CD4-positive, alpha-beta T cell treated with Interleukin-4 for 4 hours (primary cell): Measurements from ENCODE around the gene FAM89B.
A peak's percentile ranks its signal among the peaks of the same experiment; 100 is the strongest.

Source experiments
- DNase-seq: peaks from one replicate; pipeline ENCODE4 v3.0.0-alpha.2; 2020

Gene FAM89B

DNA sequence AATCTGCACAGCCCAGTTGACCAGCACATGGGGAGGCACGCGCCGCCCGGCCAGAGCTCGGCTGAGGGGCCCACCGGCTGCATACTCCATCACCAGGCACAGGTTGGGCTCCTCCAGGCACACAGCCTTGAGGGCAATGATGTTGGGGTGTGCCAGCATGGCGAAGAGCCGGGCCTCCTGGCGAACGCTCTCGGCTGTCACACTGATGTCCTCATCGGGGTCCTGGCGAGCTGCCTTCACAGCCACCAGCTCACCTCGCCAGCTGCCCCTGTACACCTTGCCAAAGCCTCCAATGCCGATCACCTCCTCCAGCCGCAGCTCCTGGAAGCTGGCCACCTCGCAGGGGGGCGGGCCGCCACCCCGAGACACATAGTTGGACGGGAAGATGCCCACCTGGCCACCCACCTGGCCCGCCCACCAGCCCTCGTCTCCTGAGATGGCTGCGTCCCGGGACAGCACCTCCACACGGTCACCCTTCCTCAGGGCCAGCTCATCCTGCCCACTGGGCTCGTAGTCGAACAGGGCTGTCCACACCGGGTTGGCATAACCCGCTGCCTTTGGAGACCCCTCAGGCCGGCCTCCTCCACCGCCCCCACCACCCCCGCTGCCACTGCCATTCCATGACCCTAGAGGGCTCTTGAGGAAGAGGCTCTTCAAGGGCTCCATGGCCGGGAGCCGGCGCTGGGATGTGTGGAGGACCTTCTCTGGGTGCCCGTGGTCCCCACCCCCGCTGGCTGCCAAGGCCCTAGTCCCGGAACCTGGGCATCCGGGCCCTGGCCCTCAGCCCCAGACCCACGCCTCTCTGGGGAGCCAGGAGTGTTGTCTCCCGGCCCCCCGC, 41.0 kb downstream of the FAM89B start:
- no peak for DNase-seq

DNA sequence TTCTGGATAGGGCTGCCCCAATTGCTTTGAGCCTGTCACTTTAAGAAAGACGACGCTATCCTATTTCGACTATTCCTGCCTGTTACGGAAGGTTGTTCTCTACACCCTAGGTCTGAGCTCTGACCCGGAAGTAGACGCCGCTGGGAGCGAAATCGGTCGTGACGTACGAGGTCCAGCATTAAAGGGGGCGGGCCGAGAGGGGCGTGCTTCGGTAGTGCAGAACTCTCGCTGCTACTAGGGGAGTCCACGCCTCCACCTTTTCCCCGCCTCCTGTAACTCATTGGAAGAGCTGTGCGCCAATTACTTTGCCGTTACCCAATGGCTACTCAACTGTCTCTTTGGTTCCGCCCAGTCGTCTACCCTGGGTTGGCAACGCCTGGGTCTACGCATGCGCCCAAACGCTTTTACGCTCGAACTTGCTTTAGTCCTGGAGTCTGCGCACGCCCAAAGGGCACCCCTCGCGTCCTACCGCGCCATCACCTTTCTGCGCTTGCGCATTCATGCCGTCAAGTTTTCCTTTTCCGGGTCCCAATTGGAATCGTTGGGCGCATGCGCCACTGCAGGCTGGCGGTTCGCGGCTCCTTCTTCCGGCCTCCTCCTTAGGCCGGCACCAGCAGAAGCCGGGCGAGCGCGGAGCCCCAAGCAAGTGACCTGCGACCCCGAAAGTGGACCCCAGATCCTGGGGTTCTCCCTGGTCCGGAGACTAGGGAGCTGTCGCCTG, 43.1 kb downstream of the FAM89B start, which contains the start of gene PCNX3:
TSS of gene PCNX3 (plus strand) at position 548 of the 721 bp plus-strand sequence. CDS start 536 bp downstream, outside the sequence.
- peak; percentile 100 for DNase-seq

DNA sequence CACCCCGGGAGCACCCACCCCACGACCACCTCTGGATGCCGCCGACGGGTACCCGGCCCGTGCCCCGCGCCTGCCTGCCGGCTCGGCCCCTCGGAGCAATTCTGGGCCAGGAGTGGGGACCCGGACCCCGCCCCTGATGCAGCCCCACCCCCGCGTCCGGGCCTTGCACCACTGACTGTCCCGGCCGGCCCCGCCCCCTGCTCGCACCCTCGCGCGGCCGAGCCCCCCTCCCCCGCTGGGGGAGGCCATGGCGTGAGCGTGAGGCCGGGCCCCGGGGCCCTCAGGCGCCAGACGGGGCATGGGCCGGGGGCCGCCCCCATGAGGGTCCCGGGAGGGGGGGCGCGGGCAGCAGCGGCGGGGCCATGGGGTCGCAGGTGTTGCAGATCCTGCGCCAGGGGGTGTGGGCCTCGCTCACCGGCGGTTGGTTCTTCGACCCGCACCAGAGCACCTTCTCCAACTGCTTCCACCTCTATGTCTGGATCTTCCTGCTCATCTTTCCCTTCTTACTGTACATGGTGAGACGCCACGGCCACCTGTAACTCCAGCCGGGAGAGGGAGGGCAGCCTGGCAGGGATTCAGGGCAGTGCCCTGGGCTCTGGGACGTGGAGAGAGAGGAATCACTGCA, 43.7 kb downstream of the FAM89B start:
- peak; percentile 19 for DNase-seq

DNA sequence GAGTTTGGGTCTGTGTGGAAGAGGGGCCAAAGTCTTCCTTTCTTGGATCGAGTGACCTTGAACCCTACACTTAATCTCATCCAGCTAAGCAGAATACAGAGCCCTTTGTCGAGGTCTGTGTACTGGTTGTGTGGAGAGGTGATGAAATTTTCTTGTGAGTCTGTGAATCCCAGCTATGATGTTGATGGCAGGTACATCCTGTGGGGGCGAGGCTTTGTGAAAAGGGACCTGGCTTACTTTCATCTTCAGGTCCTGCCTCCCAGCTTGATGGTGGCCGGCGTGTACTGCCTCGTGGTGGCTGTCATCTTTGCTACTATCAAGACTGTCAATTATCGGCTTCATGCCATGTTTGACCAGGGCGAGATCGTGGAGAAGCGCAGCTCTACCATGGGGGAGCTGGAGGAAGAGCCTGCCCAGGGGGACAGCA, 44.2 kb downstream of the FAM89B start:
- no peak for DNase-seq

DNA sequence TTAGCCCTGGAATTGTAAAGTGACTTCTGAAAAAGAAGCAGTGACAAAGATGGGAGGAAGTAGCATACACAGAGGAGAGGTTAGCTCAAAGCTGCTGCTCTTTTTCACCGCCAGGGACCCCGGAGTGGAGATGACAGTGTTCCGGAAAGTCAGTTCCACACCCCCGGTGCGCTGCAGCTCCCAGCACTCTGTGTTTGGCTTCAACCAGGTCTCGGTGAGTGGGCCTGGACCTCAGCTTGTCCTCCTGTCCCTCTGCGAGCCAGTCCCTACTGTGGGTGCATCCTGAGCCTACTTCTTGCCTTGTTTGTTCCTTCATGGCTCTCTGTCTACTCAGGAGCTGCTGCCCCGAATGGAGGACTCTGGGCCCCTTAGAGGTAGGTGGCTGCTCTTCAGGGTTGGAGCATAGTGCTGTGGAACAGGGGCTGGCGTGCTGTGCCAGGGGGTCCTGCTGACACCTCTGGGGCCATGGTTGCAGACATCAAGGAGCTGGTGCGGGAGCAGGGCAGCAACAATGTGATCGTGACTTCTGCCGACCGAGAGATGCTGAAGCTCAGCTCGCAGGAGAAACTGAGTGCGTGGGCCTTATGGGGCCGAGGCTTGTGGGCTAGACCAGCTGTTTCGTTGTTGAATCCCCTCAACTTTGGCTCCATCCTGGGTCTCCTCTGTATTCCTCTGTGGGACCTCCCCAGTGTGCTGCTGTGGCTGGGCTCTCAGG, 45.0 kb downstream of the FAM89B start:
- DNase-seq: no peak

DNA sequence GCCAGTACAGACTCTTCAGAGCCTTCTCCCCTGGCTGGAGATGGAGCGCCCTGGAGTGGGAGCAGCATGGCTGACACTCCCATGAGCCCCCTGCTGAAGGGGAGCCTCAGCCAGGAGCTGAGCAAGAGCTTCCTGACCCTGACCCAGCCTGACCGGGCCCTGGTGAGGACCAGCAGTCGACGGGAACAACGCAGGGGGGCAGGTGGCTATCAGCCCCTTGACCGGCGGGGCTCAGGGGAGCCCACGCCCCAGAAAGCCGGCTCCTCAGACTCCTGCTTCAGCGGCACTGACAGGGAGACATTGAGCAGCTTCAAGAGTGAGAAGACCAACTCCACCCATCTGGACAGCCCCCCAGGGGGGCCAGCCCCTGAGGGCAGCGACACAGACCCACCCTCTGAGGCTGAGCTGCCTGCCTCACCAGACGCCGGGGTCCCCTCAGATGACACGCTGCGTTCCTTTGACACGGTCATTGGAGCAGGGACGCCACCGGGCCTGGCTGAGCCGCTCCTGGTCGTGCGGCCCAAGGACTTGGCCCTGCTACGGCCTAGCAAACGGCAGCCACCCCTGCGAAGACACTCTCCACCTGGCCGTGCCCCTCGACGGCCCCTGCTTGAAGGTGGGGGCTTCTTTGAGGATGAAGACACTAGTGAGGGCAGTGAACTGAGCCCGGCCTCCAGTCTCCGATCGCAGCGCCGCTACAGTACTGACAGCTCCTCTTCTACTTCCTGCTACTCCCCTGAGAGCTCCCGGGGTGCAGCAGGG, 45.8 kb downstream of the FAM89B start:
- DNase-seq: no peak

DNA sequence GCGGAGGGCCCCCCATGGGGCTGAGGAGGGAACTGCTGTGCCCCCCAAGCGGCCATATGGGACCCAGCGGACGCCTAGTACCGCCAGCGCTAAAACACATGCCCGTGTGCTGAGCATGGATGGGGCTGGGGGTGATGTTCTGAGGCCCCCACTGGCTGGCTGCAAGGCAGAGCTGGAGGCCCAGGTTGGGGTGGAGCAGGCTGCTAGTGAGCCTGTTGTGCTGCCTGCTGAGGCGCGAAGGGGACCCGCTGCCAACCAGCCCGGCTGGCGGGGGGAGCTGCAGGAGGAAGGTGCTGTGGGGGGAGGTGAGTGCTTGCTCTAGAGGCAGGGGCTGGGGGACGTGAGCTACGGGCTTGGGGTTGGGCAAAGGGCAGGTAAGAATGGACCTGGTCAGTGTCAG, 46.4 kb downstream of the FAM89B start:
- no peak for DNase-seq

DNA sequence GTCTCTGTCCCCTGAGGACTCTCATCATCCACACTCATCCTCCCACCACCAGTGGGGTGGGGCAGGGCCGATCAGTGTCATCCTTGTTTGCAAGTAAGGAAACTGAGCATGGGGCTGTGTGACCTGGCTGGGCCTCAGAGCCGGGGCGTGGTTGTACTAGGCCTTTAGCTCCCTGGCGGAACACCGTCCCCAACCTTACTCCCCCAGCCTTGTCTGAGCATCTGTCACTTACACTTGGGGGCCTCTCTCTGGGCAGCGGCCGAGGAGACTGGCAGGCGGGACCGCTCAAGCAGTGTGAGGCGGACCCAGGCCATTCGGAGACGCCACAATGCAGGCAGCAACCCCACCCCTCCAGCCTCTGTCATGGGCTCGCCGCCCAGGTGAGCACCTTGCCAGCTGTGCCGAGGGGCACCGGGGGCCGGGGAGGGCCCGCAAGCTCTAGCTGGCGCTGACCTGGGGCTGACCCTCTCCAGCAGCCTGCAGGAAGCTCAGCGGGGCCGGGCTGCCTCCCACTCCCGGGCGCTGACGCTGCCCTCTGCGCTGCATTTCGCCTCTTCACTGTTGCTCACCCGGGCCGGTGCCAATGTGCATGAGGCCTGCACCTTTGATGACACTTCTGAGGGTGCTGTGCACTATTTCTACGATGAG, 47.1 kb downstream of the FAM89B start:
- DNase-seq: no peak

DNA sequence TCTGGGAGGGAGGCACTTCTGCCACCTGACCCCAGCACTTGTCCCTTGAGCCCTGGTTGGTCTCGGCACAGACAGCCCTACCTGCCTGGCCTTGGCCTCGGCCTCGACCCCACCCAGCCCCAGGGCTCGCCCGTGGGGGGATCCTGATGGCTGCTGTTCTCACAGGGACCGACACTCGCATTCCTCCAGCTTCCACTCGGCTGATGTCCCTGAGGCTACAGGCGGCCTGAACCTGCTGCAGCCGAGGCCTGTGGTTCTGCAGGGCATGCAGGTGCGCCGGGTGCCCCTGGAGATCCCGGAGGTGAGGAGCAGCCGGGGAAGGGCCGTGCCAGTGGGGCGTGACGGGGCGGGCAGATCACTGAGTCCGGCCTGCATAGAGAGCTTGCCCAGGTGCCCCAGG, 48.3 kb downstream of the FAM89B start:
- no peak for DNase-seq

DNA sequence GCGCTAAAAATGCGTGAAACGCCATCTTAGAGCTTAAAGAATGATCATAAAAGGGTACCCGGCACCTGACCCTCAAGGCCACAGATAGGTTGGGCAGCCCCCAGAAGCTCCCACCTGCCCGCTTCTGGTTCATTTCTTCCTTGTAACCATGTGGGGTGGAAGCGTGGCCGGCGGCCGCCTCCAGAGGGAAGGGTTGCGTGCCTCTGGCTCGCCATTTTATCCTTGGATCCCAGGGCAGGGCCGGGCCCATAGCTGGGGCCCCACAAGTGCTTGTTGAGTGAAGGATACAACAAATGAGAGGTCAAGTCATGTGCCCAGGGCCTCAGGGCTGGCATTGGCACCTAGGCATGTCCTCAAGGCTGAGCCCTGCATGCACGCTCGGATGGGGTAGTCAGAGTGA, 49.1 kb downstream of the FAM89B start:
- DNase-seq: no peak

DNA sequence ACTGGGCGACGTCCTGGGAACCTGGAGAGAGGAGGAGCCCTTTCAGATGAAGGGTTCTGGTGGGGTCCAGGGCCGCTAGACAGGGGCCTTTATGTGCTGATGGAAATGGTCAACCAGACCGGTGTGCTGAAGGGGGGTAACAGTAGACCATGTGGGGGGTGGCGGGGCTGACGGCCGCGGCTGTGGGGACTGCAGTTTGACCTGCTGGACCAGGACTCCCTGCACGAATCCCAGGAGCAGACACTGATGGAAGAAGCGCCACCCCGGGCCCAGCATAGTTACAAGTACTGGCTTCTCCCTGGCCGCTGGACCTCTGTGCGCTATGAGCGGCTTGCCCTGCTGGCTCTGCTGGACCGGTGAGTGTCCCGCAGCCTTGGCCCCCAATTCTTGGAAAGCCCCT, 49.7 kb downstream of the FAM89B start:
- DNase-seq: no peak

DNA sequence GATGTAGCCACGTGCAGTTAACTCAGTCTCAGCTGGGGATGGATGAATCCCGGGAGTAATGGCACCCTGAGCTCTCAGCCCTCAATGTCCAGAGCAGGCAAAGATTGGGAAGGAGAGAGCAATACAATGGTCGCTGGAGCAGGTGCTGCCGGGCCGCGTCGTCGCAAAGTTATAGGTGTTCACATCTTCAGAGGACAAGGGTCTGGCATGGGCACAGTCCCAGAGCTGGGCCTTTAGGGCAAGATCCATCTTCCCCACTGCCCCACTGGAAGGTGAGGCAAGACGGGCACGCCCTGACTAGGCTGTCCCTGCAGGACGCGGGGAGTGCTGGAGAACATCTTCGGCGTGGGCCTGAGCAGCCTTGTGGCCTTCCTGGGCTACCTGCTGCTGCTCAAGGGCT, 50.8 kb downstream of the FAM89B start:
- no peak for DNase-seq
